ENCODE measurements around the gene PIMREG.

Gene PIMREG

DNA sequence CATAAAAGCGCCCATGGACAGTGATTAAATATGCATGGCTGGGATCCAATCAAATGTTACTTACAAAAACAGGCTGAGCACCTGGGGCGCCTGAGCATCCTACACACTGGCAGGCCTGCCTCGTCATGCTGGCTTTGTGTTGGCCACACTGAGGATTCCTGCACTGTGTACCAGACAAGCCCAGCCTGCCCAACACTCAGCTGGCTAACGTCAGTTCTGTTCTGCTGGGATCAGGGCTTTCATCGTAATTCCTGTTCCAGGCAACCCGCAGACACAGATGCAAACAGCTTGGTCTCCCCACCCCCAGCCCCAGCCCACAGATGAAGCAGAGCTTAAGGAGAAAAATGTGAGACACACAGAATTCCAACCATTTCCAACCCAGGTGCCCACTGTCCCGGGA is 30.7 kb downstream of the PIMREG start:
- TF ChIP-seq POLR2AphosphoS5 (IDR thresholded peaks at IDR 0.05; ENCODE audit: low read depth, low read length): no peak
- TF ChIP-seq REST (IDR thresholded peaks at IDR 0.05; ENCODE audit: insufficient read depth in 1 of 2, low read depth in 2 of 2, low read length in 2 of 2): no peak
- TF ChIP-seq TAF1 (IDR thresholded peaks at IDR 0.05; ENCODE audit: borderline replicate concordance, insufficient read depth, low read length): no peak
- no peak for TF ChIP-seq SIN3A (IDR thresholded peaks at IDR 0.05; ENCODE audit: borderline replicate concordance, insufficient read depth, low read length)
- no peak for TF ChIP-seq FOXP2 (optimal IDR thresholded peaks at IDR 0.05; ENCODE audit: borderline replicate concordance, extremely low read depth, extremely low read length, insufficient read depth)

DNA sequence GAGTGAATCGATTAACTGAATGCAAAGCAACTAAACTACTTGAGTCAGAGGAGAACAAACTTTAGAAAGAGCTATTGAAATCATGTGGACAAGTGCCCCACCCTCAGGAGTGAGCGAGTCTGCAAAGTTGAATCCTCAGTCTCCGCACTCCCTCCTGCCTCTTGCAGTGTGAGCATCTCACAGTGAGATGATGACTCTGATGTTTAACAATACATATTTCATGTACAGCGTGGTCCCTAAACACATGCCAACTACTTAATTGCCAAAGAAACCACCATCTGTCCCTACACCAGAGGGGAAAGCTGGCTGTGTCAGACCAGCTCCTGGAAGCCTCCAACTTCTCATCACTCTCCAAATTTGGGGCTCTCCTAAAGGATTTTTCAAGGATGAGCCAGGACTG is 31.2 kb downstream of the PIMREG start:
- no peak for TF ChIP-seq FOXP2 (optimal IDR thresholded peaks at IDR 0.05; ENCODE audit: borderline replicate concordance, extremely low read depth, extremely low read length, insufficient read depth)
- no peak for TF ChIP-seq POLR2AphosphoS5 (IDR thresholded peaks at IDR 0.05; ENCODE audit: low read depth, low read length)
- no peak for TF ChIP-seq SIN3A (IDR thresholded peaks at IDR 0.05; ENCODE audit: borderline replicate concordance, insufficient read depth, low read length)
- TF ChIP-seq TAF1 (IDR thresholded peaks at IDR 0.05; ENCODE audit: borderline replicate concordance, insufficient read depth, low read length): no peak
- no peak for TF ChIP-seq REST (IDR thresholded peaks at IDR 0.05; ENCODE audit: insufficient read depth in 1 of 2, low read depth in 2 of 2, low read length in 2 of 2)

DNA sequence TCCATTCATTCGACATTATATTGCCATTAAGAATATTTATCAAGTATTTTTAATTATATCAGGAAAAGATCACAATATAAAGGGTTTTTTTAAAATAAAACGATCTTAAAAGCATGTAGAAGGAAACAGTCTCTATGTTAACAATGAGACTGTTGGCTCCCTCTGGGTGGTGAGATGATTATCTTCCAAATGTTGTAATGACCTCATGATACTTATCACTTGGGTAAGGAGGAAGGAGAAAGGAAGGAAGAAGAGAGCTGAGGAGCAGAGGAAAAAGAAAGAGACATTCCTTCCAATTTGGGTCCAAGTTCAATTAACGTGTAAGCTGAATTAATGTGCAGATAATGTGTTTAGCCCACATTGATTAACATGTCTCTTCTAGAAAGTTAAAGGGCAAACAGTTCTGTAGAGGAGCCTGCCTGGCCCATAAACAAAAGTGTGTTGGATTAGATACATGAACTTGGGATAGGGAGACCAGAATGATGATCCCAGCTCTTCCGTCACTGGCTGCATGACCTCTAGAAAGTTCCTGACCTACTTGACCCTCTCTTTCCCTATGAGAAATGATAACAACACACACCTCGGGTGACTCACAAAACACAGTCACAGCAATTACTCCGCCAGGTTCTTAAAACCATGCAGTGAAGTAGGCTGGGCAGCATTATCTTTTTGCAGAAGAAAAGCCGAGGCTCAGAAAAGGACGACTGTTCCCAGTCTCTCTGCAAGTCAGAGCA is 32.0 kb downstream of the PIMREG start:
- TF ChIP-seq FOXP2 (optimal IDR thresholded peaks at IDR 0.05; ENCODE audit: borderline replicate concordance, extremely low read depth, extremely low read length, insufficient read depth) (no peak), REST (IDR thresholded peaks at IDR 0.05; ENCODE audit: insufficient read depth in 1 of 2, low read depth in 2 of 2, low read length in 2 of 2) (no peak), SIN3A (IDR thresholded peaks at IDR 0.05; ENCODE audit: borderline replicate concordance, insufficient read depth, low read length) (no peak), TAF1 (IDR thresholded peaks at IDR 0.05; ENCODE audit: borderline replicate concordance, insufficient read depth, low read length) (no peak), POLR2AphosphoS5 (IDR thresholded peaks at IDR 0.05; ENCODE audit: low read depth, low read length) (no peak)

DNA sequence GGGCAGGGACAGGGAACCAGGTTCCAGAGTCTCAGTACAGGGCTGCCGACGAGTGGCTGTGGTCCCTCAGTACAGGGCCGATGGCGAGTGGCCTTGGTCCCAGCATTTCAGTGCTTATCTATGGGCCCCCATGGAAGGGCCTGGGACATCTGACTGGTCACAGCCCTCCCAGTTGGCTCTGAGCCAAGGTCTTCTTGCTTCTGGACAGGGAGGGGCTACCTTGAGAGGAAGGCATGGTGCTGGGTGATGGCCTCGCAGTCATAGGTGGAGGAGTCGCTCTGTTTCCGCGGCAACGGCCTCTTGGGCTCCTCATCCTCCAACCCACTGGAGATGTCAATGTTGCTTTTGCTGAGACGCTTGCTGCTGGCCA is 32.5 kb downstream of the PIMREG start:
- TF ChIP-seq FOXP2 (optimal IDR thresholded peaks at IDR 0.05; ENCODE audit: borderline replicate concordance, extremely low read depth, extremely low read length, insufficient read depth): no peak
- no peak for TF ChIP-seq POLR2AphosphoS5 (IDR thresholded peaks at IDR 0.05; ENCODE audit: low read depth, low read length)
- TF ChIP-seq SIN3A (IDR thresholded peaks at IDR 0.05; ENCODE audit: borderline replicate concordance, insufficient read depth, low read length): no peak
- TF ChIP-seq TAF1 (IDR thresholded peaks at IDR 0.05; ENCODE audit: borderline replicate concordance, insufficient read depth, low read length): no peak
- no peak for TF ChIP-seq REST (IDR thresholded peaks at IDR 0.05; ENCODE audit: insufficient read depth in 1 of 2, low read depth in 2 of 2, low read length in 2 of 2)
